Esophagus squamous epithelium (tissue), 5 donors: ENCODE measurements around the gene CLIC4. TPM values are rescaled to one million over a fixed set of nuclear protein-coding genes. Genes with fewer than 3 reads are reported as not detected.

Experiments used
- DNase-seq: peaks from one replicate; lab custom pipeline; 2025; lab: John Stamatoyannopoulos, UW
- H3K27ac ChIP-seq, 4 donors: fragments of 200-600 bp; sonication (generic); one replicate each; pipeline ENCODE4 v1.5.1; 2016 to 2019; ENCODE audit warnings: mild to moderate bottlenecking in 1 of 4
- H3K27me3 ChIP-seq, 4 donors: fragments of 200-600 bp; sonication (generic); 1 replicate in 3 of 4; 2 replicates in 1 of 4; pipeline versions ENCODE4 v1.5.1 to v1.6.0; 2017 to 2021; ENCODE audit warnings: antibody characterized with exemption in 1 of 4
- H3K36me3 ChIP-seq, 3 donors: fragments of 200-600 bp; sonication (generic); one replicate each; pipeline ENCODE4 v1.5.1; 2016 to 2019
- H3K4me1 ChIP-seq, 3 donors: fragments of 200-600 bp; sonication (generic); one replicate each; pipeline ENCODE4 v1.5.1; 2017 to 2019
- H3K4me3 ChIP-seq, 4 donors: fragments of 200-600 bp; sonication (generic); 1 replicate in 3 of 4; 2 replicates in 1 of 4; pipeline ENCODE4 v1.5.1; 2016 to 2019; ENCODE audit warnings: mild to moderate bottlenecking in 2 of 4, moderate library complexity in 1 of 4
- H3K9me3 ChIP-seq, 3 donors: fragments of 200-600 bp; sonication (generic); one replicate each; pipeline ENCODE4 v1.5.1; 2016 to 2019
- CTCF ChIP-seq, 6 experiments: fragments of 450-650 bp in 4 of 6; fragments of 200-600 bp in 2 of 6; sonication (generic) in 2 of 6; IDR thresholded peaks; one replicate each; pipeline ENCODE4 v1.5.1; 2016 to 2019; ENCODE audit warnings: antibody characterized with exemption in 6 of 6, mild to moderate bottlenecking in 4 of 6, moderate library complexity in 4 of 6
- POLR2A ChIP-seq, 4 donors: fragments of 450-650 bp; IDR thresholded peaks; one replicate each; pipeline ENCODE4 v1.6.1; 2017; ENCODE audit warnings: antibody characterized with exemption in 4 of 4, mild to moderate bottlenecking in 4 of 4, moderate library complexity in 3 of 4
- WGBS, 2 donors: methylation state at CpG; one replicate each; pipeline ENCODE4 v1.1.5; 2018; 5-methylcytosine and 5-hydroxymethylcytosine counted together
- intact Hi-C: fragments of 100-400 bp; cut with DNase I; formaldehyde crosslinking; loops from one replicate; pipeline ENCODE4 v1.15.0; 2022
- total RNA-seq, 4 donors: library from RNA; depleted of rRNA; stranded (reverse); fragments of >200 nt; gene quantifications; one replicate each; pipeline ENCODE4 v1.1.0, GENCODE V29; 2016
- donor health status: DM: yes; HTN: yes; CAD: no.

Gene CLIC4
- total RNA-seq, 4 donors from 2014 or later, result 22.3 to 204 (median 69.0) TPM

GRCh38 chr1:24873148-24873547, 127.9 kb downstream of the CLIC4 start:
- TF ChIP-seq CTCF (IDR thresholded peaks at IDR 0.05) (no peak), POLR2A (IDR thresholded peaks at IDR 0.05) (no peak)
- no peaks in the 10 kb centered on the region for H3K4me1 ChIP-seq
- 54 to 79% methylated on average over 1 of the region's 1 CpG for WGBS, 2 donors
- H3K27ac ChIP-seq, result no peak overlapping the region
- H3K27me3 ChIP-seq, result peaks cover 0 to 62% (median 0%) of the 10 kb centered on the region in 4 donors
- no peaks in the 10 kb centered on the region for H3K36me3 ChIP-seq
- intact Hi-C loops, result no loop called here
- DNase-seq, result no peak
- no peak overlapping the region for H3K4me3 ChIP-seq
- no peaks in the 10 kb centered on the region for H3K9me3 ChIP-seq

GRCh38 chr1:24874056-24874455, 128.8 kb downstream of the CLIC4 start:
- no peak for TF ChIP-seq POLR2A (IDR thresholded peaks at IDR 0.05)
- H3K27ac ChIP-seq, result no peak overlapping the region
- intact Hi-C loops, result no loop called here
- DNase-seq, result no peak
- H3K9me3 ChIP-seq, result no peaks in the 10 kb centered on the region
- 81 to 88% methylated on average over 7 of the region's 7 CpGs for WGBS, 2 donors
- H3K36me3 ChIP-seq, result no peaks in the 10 kb centered on the region
- no peak overlapping the region for H3K4me3 ChIP-seq
- H3K27me3 ChIP-seq, result peaks cover 0 to 65% (median 0%) of the 10 kb centered on the region in 4 donors
- H3K4me1 ChIP-seq, result no peaks in the 10 kb centered on the region

GRCh38 chr1:24874611-24875234, 129.5 kb downstream of the CLIC4 start:
- 48 to 65% methylated on average over 7 to 16 of the region's 16 CpGs for WGBS, 2 donors
- no peak for DNase-seq
- Histone ChIP-seq H3K4me3 (no peak overlapping the region), H3K9me3 (no peaks in the 10 kb centered on the region), H3K4me1 (no peaks in the 10 kb centered on the region), H3K27me3 (peaks cover 0 to 72% (median 0%) of the 10 kb centered on the region in 4 donors), H3K36me3 (no peaks in the 10 kb centered on the region), H3K27ac (no peak overlapping the region)
- no peak for TF ChIP-seq POLR2A (IDR thresholded peaks at IDR 0.05)
- TF ChIP-seq CTCF (IDR thresholded peaks at IDR 0.05), result no peak
- intact Hi-C loops, result no loop called here

- intact Hi-C loops, result no loop called here
- no peak overlapping the region for H3K27ac ChIP-seq
- no peak overlapping the region for H3K4me3 ChIP-seq
- no peaks in the 10 kb centered on the region for H3K4me1 ChIP-seq
- no peak for DNase-seq
- no peaks in the 10 kb centered on the region for H3K36me3 ChIP-seq
- WGBS, 2 donors, result 55 to 75% methylated on average over 5 to 8 of the region's 8 CpGs
- TF ChIP-seq POLR2A (IDR thresholded peaks at IDR 0.05) (no peak), CTCF (IDR thresholded peaks at IDR 0.05) (no peak)
- no peaks in the 10 kb centered on the region for H3K9me3 ChIP-seq
- peaks cover 0 to 77% (median 0%) of the 10 kb centered on the region in 4 donors for H3K27me3 ChIP-seq
Observed at GRCh38 chr1:24875257-24875656, 130.0 kb downstream of the CLIC4 start.

- Histone ChIP-seq H3K9me3 (no peaks in the 10 kb centered on the region), H3K4me3 (no peak overlapping the region), H3K36me3 (no peaks in the 10 kb centered on the region), H3K27ac (no peak overlapping the region), H3K27me3 (peaks cover 0 to 69% (median 0%) of the 10 kb centered on the region in 4 donors), H3K4me1 (no peaks in the 10 kb centered on the region)
- intact Hi-C loops, result no loop called here
- no peak for TF ChIP-seq POLR2A (IDR thresholded peaks at IDR 0.05)
- no peak for TF ChIP-seq CTCF (IDR thresholded peaks at IDR 0.05)
- WGBS, 2 donors, result 58 to 67% methylated on average over 1 to 2 of the region's 8 CpGs
- no peak for DNase-seq
Observed at GRCh38 chr1:24875991-24876506, 130.8 kb downstream of the CLIC4 start.
